Suprapubic skin (tissue), 3 donors: ENCODE data around the gene KCNK3.

Experiments used
- POLR2A ChIP-seq, 2 donors: fragments of 450-650 bp; IDR thresholded peaks; one replicate each; pipeline ENCODE4 v1.6.1; 2017; ENCODE audit warnings: antibody characterized with exemption in 2 of 2, mild to moderate bottlenecking in 2 of 2, moderate library complexity in 2 of 2
- TF ChIP-seq, protein P1 (sequence below), 2 donors: fragments of 200-600 bp in 1 of 2; fragments of 450-650 bp in 1 of 2; sonication (generic) in 1 of 2; IDR thresholded peaks; one replicate each; pipeline ENCODE4 v1.5.1; 2016 to 2019; ENCODE audit warnings: antibody characterized with exemption in 2 of 2, mild to moderate bottlenecking in 1 of 2, moderate library complexity in 1 of 2

DNA sequence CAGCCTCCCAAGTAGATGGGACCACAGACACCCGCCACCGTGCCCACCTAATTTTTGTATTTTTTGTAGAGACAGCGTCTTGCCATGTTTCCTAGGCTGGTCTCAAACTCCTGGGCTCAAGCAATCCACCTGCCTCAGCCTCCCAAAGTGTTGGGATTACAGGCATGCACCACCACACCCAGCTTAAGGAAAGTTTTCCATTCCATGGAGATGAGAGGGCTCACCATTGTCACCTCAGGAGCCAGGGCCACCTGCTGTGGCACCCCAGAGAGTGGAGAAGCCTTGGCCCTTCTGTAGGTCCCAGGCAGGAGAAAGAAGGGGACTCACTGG is 76.2 kb downstream of the KCNK3 start:
- TF ChIP-seq, protein P1, sequence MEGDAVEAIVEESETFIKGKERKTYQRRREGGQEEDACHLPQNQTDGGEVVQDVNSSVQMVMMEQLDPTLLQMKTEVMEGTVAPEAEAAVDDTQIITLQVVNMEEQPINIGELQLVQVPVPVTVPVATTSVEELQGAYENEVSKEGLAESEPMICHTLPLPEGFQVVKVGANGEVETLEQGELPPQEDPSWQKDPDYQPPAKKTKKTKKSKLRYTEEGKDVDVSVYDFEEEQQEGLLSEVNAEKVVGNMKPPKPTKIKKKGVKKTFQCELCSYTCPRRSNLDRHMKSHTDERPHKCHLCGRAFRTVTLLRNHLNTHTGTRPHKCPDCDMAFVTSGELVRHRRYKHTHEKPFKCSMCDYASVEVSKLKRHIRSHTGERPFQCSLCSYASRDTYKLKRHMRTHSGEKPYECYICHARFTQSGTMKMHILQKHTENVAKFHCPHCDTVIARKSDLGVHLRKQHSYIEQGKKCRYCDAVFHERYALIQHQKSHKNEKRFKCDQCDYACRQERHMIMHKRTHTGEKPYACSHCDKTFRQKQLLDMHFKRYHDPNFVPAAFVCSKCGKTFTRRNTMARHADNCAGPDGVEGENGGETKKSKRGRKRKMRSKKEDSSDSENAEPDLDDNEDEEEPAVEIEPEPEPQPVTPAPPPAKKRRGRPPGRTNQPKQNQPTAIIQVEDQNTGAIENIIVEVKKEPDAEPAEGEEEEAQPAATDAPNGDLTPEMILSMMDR (IDR thresholded peaks at IDR 0.05), result no peak
- no peak for TF ChIP-seq POLR2A (IDR thresholded peaks at IDR 0.05)
